ENCODE data around the gene TMEM184B. TPM values are rescaled to one million over a fixed set of nuclear protein-coding genes. Genes with fewer than 3 reads are reported as not detected.

Gene TMEM184B
- total RNA-seq, 1 donor from 2014 or later = 60.3 TPM

- H3K4me1 Mint-ChIP-seq = peaks cover 7% of the 10 kb centered on the region
- TF ChIP-seq, protein P1, sequence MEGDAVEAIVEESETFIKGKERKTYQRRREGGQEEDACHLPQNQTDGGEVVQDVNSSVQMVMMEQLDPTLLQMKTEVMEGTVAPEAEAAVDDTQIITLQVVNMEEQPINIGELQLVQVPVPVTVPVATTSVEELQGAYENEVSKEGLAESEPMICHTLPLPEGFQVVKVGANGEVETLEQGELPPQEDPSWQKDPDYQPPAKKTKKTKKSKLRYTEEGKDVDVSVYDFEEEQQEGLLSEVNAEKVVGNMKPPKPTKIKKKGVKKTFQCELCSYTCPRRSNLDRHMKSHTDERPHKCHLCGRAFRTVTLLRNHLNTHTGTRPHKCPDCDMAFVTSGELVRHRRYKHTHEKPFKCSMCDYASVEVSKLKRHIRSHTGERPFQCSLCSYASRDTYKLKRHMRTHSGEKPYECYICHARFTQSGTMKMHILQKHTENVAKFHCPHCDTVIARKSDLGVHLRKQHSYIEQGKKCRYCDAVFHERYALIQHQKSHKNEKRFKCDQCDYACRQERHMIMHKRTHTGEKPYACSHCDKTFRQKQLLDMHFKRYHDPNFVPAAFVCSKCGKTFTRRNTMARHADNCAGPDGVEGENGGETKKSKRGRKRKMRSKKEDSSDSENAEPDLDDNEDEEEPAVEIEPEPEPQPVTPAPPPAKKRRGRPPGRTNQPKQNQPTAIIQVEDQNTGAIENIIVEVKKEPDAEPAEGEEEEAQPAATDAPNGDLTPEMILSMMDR (conservative IDR thresholded peaks at IDR 0.05) = no peak
- H3K36me3 Mint-ChIP-seq (ENCODE audit: low read depth) = peaks cover 10% of the 10 kb centered on the region
Observed at GRCh38 chr22:38226853-38227649, 45.8 kb downstream of the TMEM184B start.

GRCh38 chr22:38223289-38223960 lies 49.4 kb downstream of the TMEM184B start:
- Mint-ChIP-seq H3K27me3 (ENCODE audit: low read depth) (no peaks in the 10 kb centered on the region), H3K4me1 (peaks cover 8% of the 10 kb centered on the region), H3K27ac (ENCODE audit: unreplicated experiment) (no peak overlapping the region), H3K36me3 (ENCODE audit: low read depth) (peaks cover 3% of the 10 kb centered on the region), H3K9me3 (no peaks in the 10 kb centered on the region), H3K4me3 (no peak overlapping the region)
- TF ChIP-seq, protein P1 (conservative IDR thresholded peaks at IDR 0.05) = no peak
- no peak for DNase-seq (ENCODE audit: low read depth, low spot score)

More at GRCh38 chr22:38226853-38227649, 45.8 kb downstream of the TMEM184B start:
- DNase-seq (ENCODE audit: low read depth, low spot score) = no peak
- H3K27me3 Mint-ChIP-seq (ENCODE audit: low read depth) = no peaks in the 10 kb centered on the region
- H3K4me3 Mint-ChIP-seq = no peak overlapping the region
- H3K27ac Mint-ChIP-seq (ENCODE audit: unreplicated experiment) = peak overlapping the region; percentile 43
- H3K9me3 Mint-ChIP-seq = no peaks in the 10 kb centered on the region

DNA sequence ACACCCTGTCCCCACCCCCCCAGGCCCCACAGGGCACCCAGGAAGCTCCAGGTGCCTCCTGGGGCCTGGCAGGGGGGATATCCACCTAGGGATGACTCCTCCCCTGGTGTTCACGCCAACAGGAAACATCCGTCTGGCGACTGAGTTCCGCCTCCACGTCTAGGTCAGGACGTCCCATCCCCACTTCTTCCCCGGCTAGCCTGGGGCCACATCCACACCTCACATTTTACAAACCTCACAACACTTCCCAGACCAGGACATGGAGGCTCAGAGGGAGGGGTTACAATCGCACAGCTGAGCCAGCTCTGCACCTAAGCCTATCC lies 50.1 kb downstream of the TMEM184B start:
- H3K27ac Mint-ChIP-seq (ENCODE audit: unreplicated experiment) = no peak overlapping the region

DNA sequence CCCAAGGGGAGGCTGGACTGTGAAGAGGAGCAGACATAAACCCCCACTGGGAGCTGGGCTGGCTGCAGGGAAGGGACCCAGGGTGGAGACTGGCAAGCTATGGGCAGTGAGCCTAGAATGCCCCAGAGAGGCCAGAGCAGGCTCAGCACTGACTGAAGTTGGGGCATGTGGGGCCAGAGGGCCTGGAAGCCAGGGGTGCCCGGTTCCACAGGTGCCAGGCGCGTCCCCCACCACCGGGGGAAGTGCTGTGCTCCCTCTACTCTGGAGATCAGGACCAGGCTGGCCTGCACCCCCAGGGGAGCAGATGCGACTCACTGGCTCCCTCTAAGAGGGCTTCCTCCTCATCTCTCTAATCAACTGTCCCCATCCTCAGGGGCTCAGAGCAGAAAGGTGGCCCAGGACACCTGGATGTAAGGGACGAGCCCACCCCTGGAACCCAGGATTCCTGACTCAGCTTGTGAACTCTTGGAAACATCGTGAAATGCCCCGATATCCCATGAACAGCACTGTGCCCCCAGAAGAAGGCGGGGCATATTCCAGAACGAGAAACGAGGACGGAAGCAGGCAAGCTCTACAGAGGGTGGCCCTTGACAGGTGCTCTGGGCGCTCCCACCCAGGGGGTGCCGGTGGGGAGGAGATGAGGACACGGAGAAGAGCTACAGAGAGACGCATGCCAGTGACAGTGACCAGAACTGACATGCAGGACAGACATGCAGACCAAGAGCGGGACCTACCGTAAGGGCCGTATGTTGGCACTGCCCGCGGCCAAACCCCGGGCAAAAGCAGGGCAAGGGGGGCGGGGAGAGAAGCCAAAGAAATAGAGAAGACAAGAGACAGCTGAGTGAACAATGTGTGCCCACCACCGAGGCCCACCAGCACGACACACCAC lies 50.7 kb downstream of the TMEM184B start:
- no peak for DNase-seq (ENCODE audit: low read depth, low spot score)
- Mint-ChIP-seq H3K27ac (ENCODE audit: unreplicated experiment) (no peak overlapping the region), H3K36me3 (ENCODE audit: low read depth) (peaks cover 3% of the 10 kb centered on the region), H3K27me3 (ENCODE audit: low read depth) (no peaks in the 10 kb centered on the region), H3K4me1 (peaks cover 15% of the 10 kb centered on the region), H3K4me3 (no peak overlapping the region), H3K9me3 (no peaks in the 10 kb centered on the region)
- TF ChIP-seq, protein P1 (conservative IDR thresholded peaks at IDR 0.05) = no peak

More for the DNA sequence above, 50.1 kb downstream of the TMEM184B start:
- no peak for DNase-seq (ENCODE audit: low read depth, low spot score)
- H3K27me3 Mint-ChIP-seq (ENCODE audit: low read depth) = no peaks in the 10 kb centered on the region
- H3K36me3 Mint-ChIP-seq (ENCODE audit: low read depth) = peaks cover 3% of the 10 kb centered on the region
- peaks cover 14% of the 10 kb centered on the region for H3K4me1 Mint-ChIP-seq
- H3K4me3 Mint-ChIP-seq = no peak overlapping the region
- TF ChIP-seq, protein P1 (conservative IDR thresholded peaks at IDR 0.05) = no peak
- no peaks in the 10 kb centered on the region for H3K9me3 Mint-ChIP-seq

DNA sequence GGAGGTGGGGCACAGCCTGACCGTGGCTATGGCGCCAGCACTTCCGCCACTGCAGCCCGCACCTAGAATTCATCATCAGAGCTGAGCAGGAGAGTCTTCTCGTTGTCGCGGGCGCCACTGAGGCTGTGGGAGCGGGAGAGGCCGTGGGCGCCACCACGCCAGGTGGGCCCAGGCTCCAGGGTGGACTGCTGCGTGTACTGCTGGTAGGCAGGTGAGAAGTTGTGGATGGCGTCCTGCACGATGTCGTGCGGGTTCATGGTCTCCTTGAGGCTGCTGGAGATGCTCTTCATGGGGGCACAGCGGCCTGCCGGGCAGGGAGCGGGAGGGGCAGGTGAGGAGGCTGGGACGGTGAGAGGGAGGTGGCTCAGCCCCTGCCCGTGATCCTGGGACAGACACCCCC lies 51.4 kb downstream of the TMEM184B start:
- no peak overlapping the region for H3K4me3 Mint-ChIP-seq
- H3K9me3 Mint-ChIP-seq = no peaks in the 10 kb centered on the region
- peaks cover 17% of the 10 kb centered on the region for H3K4me1 Mint-ChIP-seq
- H3K27ac Mint-ChIP-seq (ENCODE audit: unreplicated experiment) = peak overlapping the region; percentile 35
- no peak for DNase-seq (ENCODE audit: low read depth, low spot score)
- no peaks in the 10 kb centered on the region for H3K27me3 Mint-ChIP-seq (ENCODE audit: low read depth)
- TF ChIP-seq, protein P1 (conservative IDR thresholded peaks at IDR 0.05) = no peak
- peaks cover 6% of the 10 kb centered on the region for H3K36me3 Mint-ChIP-seq (ENCODE audit: low read depth)

All from neural crest cell (in vitro differentiated cells).